ENCODE measurements around the gene RNF141. TPM values are rescaled to one million over a fixed set of nuclear protein-coding genes. Genes with fewer than 3 reads are reported as not detected.

RNF141 gene
- total RNA-seq, 3 donors from 2014 or later (not counting 1 experiment from before 2014, with no cell fraction given) = 10.3 to 13.9 (median 11.7) TPM

DNA sequence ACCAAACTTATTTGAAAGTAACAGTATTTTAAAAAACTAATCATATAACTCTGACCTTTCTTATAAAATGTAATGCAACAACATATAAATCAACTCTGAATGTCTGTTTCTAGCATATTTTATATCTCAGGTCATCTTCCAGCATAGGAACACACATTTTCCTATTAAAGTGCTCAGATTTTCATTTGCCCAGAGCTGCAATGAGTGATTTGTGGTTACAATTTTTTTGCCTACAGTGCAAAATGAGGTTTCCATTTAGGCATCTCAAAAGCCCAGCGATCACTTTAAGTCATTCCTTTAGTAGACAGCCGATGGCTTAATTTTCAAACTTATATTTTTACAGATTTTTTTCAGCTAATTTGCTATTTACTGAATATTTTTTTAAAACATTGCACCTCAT lies 26.5 kb upstream of the RNF141 start:
- no peak for ATAC-seq
- no peak overlapping the region for H3K27ac ChIP-seq (ENCODE audit: low read length)
- Mint-ChIP-seq H3K36me3 (no peaks in the 10 kb centered on the region), H3K4me1 (no peaks in the 10 kb centered on the region), H3K4me3 (no peak overlapping the region), H3K9me3 (no peaks in the 10 kb centered on the region), H3K27me3 (ENCODE audit: low read depth in 2 of 2) (peaks cover 6 to 16% of the 10 kb centered on the region in 2 donors), H3K27ac (no peak overlapping the region)
- H3K9me3 ChIP-seq (ENCODE audit: control insufficient read depth, insufficient read depth, low read length) = no peaks in the 10 kb centered on the region
- no peaks in the 10 kb centered on the region for H3K27me3 ChIP-seq (ENCODE audit: control insufficient read depth, insufficient read depth, low read length)
- WGBS (ENCODE audit: insufficient coverage) = 100% methylated on average over 2 of the region's 2 CpGs
- TF ChIP-seq, protein P1, sequence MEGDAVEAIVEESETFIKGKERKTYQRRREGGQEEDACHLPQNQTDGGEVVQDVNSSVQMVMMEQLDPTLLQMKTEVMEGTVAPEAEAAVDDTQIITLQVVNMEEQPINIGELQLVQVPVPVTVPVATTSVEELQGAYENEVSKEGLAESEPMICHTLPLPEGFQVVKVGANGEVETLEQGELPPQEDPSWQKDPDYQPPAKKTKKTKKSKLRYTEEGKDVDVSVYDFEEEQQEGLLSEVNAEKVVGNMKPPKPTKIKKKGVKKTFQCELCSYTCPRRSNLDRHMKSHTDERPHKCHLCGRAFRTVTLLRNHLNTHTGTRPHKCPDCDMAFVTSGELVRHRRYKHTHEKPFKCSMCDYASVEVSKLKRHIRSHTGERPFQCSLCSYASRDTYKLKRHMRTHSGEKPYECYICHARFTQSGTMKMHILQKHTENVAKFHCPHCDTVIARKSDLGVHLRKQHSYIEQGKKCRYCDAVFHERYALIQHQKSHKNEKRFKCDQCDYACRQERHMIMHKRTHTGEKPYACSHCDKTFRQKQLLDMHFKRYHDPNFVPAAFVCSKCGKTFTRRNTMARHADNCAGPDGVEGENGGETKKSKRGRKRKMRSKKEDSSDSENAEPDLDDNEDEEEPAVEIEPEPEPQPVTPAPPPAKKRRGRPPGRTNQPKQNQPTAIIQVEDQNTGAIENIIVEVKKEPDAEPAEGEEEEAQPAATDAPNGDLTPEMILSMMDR (IDR thresholded peaks at IDR 0.05) = no peak
- no peak for DNase-seq
- H3K36me3 ChIP-seq (ENCODE audit: control insufficient read depth, insufficient read depth, low read length) = no peaks in the 10 kb centered on the region
- intact Hi-C loops (cut with micrococcal nuclease) = no loop called here
- no peak overlapping the region for H3K4me3 ChIP-seq (ENCODE audit: low read length)
- no peaks in the 10 kb centered on the region for H3K4me1 ChIP-seq (ENCODE audit: control insufficient read depth, insufficient read depth, low read length)

DNA sequence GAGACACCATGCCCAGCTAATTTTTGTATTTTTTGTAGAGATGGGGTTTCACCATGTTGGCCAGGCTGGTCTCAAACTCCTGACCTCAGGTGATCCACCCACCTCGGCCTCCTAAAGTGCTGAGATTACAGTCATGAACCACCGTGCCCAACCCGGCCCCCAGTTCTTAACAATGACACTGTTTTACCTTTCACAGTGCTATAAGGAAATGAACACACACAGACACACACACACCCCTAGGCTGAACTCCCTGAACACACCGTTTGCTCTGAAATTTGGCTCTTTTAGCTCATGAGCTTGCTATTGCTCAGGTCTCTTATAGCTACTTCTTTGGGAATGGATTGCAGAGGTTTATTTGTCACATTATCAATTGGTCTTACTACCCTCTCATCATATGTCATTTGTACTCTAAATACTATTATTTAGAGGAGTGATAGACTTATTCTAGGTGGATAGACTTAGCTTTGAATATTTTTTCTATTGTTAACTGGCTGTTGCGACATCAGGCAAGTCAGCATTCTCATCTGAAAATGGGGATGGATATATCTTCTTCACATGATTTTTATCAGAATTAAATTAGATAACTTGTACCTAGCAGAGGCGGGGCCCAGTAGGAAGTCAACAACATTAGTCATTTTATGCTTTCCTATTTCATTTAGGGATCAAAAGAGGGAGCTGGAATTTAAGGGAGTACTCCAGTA lies 25.4 kb upstream of the RNF141 start:
- no peaks in the 10 kb centered on the region for H3K4me1 Mint-ChIP-seq
- no peaks in the 10 kb centered on the region for H3K36me3 Mint-ChIP-seq
- WGBS (ENCODE audit: insufficient coverage) = 71% methylated on average over 3 of the region's 6 CpGs
- Histone ChIP-seq H3K27ac (ENCODE audit: low read length) (no peak overlapping the region), H3K36me3 (ENCODE audit: control insufficient read depth, insufficient read depth, low read length) (no peaks in the 10 kb centered on the region), H3K4me3 (ENCODE audit: low read length) (no peak overlapping the region), H3K9me3 (ENCODE audit: control insufficient read depth, insufficient read depth, low read length) (no peaks in the 10 kb centered on the region), H3K4me1 (ENCODE audit: control insufficient read depth, insufficient read depth, low read length) (no peaks in the 10 kb centered on the region), H3K27me3 (ENCODE audit: control insufficient read depth, insufficient read depth, low read length) (no peaks in the 10 kb centered on the region)
- H3K4me3 Mint-ChIP-seq = no peak overlapping the region
- peaks cover 1 to 9% of the 10 kb centered on the region in 2 donors for H3K27me3 Mint-ChIP-seq (ENCODE audit: low read depth in 2 of 2)
- H3K9me3 Mint-ChIP-seq = no peaks in the 10 kb centered on the region
- no peak overlapping the region for H3K27ac Mint-ChIP-seq
- intact Hi-C loops (cut with micrococcal nuclease) = no loop called here
- DNase-seq (no peak), ATAC-seq (no peak)
- TF ChIP-seq, protein P1 (IDR thresholded peaks at IDR 0.05) = no peak

GRCh38 chr11:10565493-10565892 lies 24.5 kb upstream of the RNF141 start:
- Histone ChIP-seq H3K27me3 (ENCODE audit: control insufficient read depth, insufficient read depth, low read length) (no peaks in the 10 kb centered on the region), H3K4me1 (ENCODE audit: control insufficient read depth, insufficient read depth, low read length) (no peaks in the 10 kb centered on the region), H3K36me3 (ENCODE audit: control insufficient read depth, insufficient read depth, low read length) (no peaks in the 10 kb centered on the region), H3K4me3 (ENCODE audit: low read length) (no peak overlapping the region), H3K9me3 (ENCODE audit: control insufficient read depth, insufficient read depth, low read length) (no peaks in the 10 kb centered on the region), H3K27ac (ENCODE audit: low read length) (no peak overlapping the region)
- DNase-seq = no peak
- WGBS (ENCODE audit: insufficient coverage) = 96% methylated on average over 4 of the region's 4 CpGs
- Mint-ChIP-seq H3K9me3 (no peaks in the 10 kb centered on the region), H3K4me1 (no peaks in the 10 kb centered on the region), H3K36me3 (no peaks in the 10 kb centered on the region), H3K27me3 (ENCODE audit: low read depth in 2 of 2) (peaks cover 0 to 6% of the 10 kb centered on the region in 2 donors), H3K4me3 (no peak overlapping the region), H3K27ac (no peak overlapping the region)
- ATAC-seq = no peak
- TF ChIP-seq, protein P1 (IDR thresholded peaks at IDR 0.05) = no peak
- intact Hi-C loops (cut with micrococcal nuclease) = no loop called here

Measured in natural killer cell (primary cell).